NCI-H82 treated with DMSO at 0.1 percent for 48 hours (cell line): Measurements from ENCODE around the gene RETREG3.

ENCODE experiments used
- DNase-seq: peaks from one replicate; lab custom pipeline; 2025; ENCODE audit not compliant: unreplicated experiment; lab: John Stamatoyannopoulos, UW

Gene RETREG3

DNA sequence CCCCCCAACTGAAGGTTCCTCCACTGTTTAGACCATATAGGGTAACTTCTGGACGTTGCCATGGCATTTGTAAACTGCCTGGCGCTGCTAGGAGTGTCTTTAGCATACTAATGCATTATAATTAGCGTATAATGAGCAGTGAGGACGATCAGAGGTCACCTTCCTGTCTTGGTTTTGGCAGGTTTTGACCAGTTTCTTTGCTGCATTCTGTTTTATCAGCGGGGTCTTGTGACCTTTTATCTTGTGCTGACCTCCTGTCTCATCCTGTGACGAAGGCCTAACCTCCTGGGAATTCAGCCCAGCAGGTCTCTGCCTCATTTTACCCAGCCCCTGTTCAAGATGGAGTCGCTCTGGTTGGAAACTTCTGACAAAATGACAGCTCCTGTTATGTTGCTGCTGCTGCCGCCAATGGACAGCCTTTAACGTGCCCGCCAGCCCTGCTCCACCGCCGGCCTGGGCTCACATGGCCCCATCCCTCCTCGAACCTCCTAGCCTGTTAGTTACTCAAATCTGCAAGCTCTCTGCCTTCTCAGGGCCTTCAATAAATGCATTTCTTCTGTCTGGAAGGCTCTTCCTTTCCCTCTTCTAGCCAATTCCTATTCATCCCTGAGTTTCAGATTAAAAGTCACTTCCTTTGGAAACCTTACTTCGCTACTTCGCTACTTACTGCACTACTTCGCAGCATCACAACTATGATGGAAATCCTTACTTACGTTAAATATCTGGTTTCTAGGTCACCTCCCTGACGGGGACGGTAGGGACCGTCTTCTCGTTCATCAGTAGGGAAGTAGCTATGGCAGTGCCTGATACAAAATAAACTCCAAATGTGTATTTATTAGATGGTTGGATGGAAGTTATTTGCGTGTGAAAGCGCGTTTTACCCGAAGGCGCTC is 73.8 kb downstream of the RETREG3 start:
- DNase-seq, result no peak

DNA sequence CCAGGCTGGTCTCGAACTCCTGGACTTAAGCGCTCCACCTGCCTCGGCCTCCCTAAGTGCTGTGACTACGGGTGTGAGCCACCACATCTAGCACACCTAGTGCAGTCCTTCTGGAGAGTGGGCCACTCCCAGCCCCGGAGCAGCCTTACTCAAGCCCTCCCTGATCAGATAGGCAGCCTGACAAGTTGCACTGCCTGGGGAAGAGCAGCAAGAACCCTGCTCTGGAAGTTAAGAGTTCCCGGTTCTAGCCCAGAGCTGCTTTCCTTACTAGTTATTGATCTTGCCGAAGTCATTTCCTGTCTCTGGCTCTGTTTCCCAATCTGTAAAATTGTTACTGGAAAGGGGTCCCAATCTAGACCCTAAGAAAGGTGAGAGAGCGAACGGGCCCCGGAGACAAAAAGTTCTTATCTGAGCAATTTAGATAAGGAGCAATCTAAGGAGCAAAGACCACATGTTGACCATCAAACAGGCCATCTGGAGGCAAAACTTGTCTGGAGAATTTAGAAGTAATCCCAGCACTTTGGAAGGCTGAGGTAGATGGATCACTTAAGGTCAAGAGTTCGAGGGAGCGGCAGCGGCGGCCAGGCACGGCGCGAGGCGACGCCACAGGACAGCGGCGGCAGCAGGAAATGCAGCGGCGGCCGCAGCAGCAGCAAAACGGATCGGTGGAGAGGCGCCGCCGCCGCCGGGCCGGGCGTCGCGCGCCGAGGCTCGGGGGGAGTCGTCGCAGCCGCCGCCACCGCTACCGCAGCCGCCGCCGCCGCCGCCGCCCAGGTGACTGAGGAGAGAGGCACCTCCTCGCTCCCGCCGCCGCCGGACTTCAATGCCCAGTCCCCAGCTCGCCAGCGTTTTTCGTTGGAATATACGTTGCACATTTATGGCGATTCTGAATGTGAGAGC is 77.5 kb downstream of the RETREG3 start:
- peak; percentile 31 for DNase-seq

- DNase-seq, result peak; percentile 3
Observed at GRCh38 chr17:42530952-42531454, 78.2 kb downstream of the RETREG3 start.
